A673 (cell line): Measurements from ENCODE around the gene TEN1.

Source experiments
- CTCF ChIP-seq: fragments of 300-800, 200-600 bp; sonication (generic); conservative IDR thresholded peaks from 2 replicates; pipeline ENCODE4 v1.5.1; 2017; ENCODE audit warnings: low read depth, mild to moderate bottlenecking, antibody characterized with exemption, low read length, moderate library complexity, mixed read lengths
- EZH2 ChIP-seq: fragments of 200-600 bp; sonication (generic); IDR thresholded peaks from 2 replicates; pipeline ENCODE4 v1.6.1; 2017; ENCODE audit warnings: borderline replicate concordance, low read depth, mild to moderate bottlenecking, mixed read lengths, antibody characterized with exemption, low read length; ENCODE audit not compliant: poor library complexity, severe bottlenecking

- no peak for TF ChIP-seq EZH2
- no peak for TF ChIP-seq CTCF
These were observed 45.2 kb upstream of the TEN1 start for GRCh38 chr17:75933808-75934207.
